H9 (cell line): Measurements from ENCODE around the gene TMTC1. TPM values are rescaled to one million over a fixed set of nuclear protein-coding genes. Genes with fewer than 3 reads are reported as not detected.

Experiments
- DNase-seq: peaks from one replicate; pipeline ENCODE4 v3.0.0-alpha.2; 2017
- H2AFZ ChIP-seq: one replicate; pipeline ENCODE4 v1.6.1; 2013; ENCODE audit warnings: mild to moderate bottlenecking, low read length, control low read depth, moderate library complexity
- H2AK5ac ChIP-seq: 2 replicates; pipeline ENCODE4 v1.6.1; 2013; ENCODE audit warnings: low read length, control low read depth, mixed read lengths; ENCODE audit not compliant: insufficient read length
- H2BK120ac ChIP-seq: one replicate; pipeline ENCODE4 v1.6.1; 2013; ENCODE audit warnings: low read depth, mild to moderate bottlenecking, low read length, control low read depth, inconsistent platforms; ENCODE audit not compliant: poor library complexity, severe bottlenecking
- H2BK12ac ChIP-seq: 2 replicates; pipeline ENCODE4 v1.6.1; 2013; ENCODE audit warnings: low read length, control low read depth, mixed read lengths, low read depth; ENCODE audit not compliant: insufficient read length
- H2BK15ac ChIP-seq: 2 replicates; pipeline ENCODE4 v1.6.1; 2013; ENCODE audit warnings: low read depth, low read length, control low read depth
- H2BK20ac ChIP-seq: one replicate; pipeline ENCODE4 v1.6.1; 2013; ENCODE audit warnings: low read depth, mild to moderate bottlenecking, low read length, control low read depth, inconsistent platforms; ENCODE audit not compliant: poor library complexity, severe bottlenecking
- H2BK5ac ChIP-seq: 2 replicates; pipeline ENCODE4 v1.6.1; 2013; ENCODE audit warnings: low read length, control low read depth, mixed read lengths; ENCODE audit not compliant: insufficient read length
- H3K14ac ChIP-seq: 2 replicates; pipeline ENCODE4 v1.6.1; 2013; ENCODE audit warnings: low read length, control low read depth; ENCODE audit not compliant: insufficient read depth
- H3K18ac ChIP-seq: 2 replicates; pipeline ENCODE4 v1.6.1; 2013; ENCODE audit warnings: low read depth, mild to moderate bottlenecking, mixed read lengths, low read length, control low read depth; ENCODE audit not compliant: insufficient read length
- H3K23ac ChIP-seq: 2 replicates; pipeline ENCODE4 v1.6.1; 2013; ENCODE audit warnings: low read length, control low read depth, mixed read lengths, low read depth; ENCODE audit not compliant: insufficient read length
- H3K23me2 ChIP-seq: 2 replicates; pipeline ENCODE4 v1.6.1; 2013; ENCODE audit warnings: low read depth, mild to moderate bottlenecking, mixed read lengths, low read length, control low read depth; ENCODE audit not compliant: insufficient read length, poor library complexity, severe bottlenecking
- H3K27ac ChIP-seq: 2 replicates; pipeline ENCODE4 v1.5.1; 2013; ENCODE audit warnings: low read length, control low read depth, mixed read lengths, low read depth; ENCODE audit not compliant: insufficient read length
- H3K27me3 ChIP-seq: 2 replicates; pipeline ENCODE4 v1.6.1; 2013; ENCODE audit warnings: low read length, control low read depth, inconsistent platforms; ENCODE audit not compliant: insufficient read depth
- H3K4ac ChIP-seq: 2 replicates; pipeline ENCODE4 v1.6.1; 2013; ENCODE audit warnings: low read depth, mild to moderate bottlenecking, control low read depth, inconsistent platforms, low read length, moderate library complexity
- H3K4me1 ChIP-seq: 2 replicates; pipeline ENCODE4 v1.6.1; 2013; ENCODE audit warnings: low read length, control low read depth, inconsistent platforms; ENCODE audit not compliant: insufficient read depth
- H3K4me2 ChIP-seq: 2 replicates; pipeline ENCODE4 v1.6.1; 2013; ENCODE audit warnings: low read length, control low read depth, mixed read lengths; ENCODE audit not compliant: insufficient read length, insufficient read depth
- H3K56ac ChIP-seq: 2 replicates; pipeline ENCODE4 v1.6.1; 2013; ENCODE audit warnings: low read depth, mild to moderate bottlenecking, mixed read lengths, low read length, control low read depth; ENCODE audit not compliant: insufficient read length
- H3K79me1 ChIP-seq: 2 replicates; pipeline ENCODE4 v1.6.1; 2013; ENCODE audit warnings: low read depth, mild to moderate bottlenecking, moderate library complexity, low read length, control low read depth, inconsistent platforms; ENCODE audit not compliant: insufficient read depth, poor library complexity, severe bottlenecking
- H3K79me2 ChIP-seq: 2 replicates; pipeline ENCODE4 v1.6.1; 2013; ENCODE audit warnings: low read length, control low read depth, inconsistent platforms; ENCODE audit not compliant: insufficient read depth
- H3K9ac ChIP-seq: 2 replicates; pipeline ENCODE4 v1.6.1; 2013; ENCODE audit warnings: low read length, control low read depth, mixed read lengths; ENCODE audit not compliant: insufficient read length; ENCODE audit errors: extremely low read depth
- H3K9me3 ChIP-seq: one replicate; pipeline ENCODE4 v1.6.1; 2013; ENCODE audit warnings: low read depth, low read length, inconsistent platforms; ENCODE audit not compliant: control insufficient read depth
- H3T11ph ChIP-seq: one replicate; pipeline ENCODE4 v1.6.1; 2013; ENCODE audit warnings: mild to moderate bottlenecking, low read length, control low read depth, inconsistent platforms
- H4K20me1 ChIP-seq: one replicate; pipeline ENCODE4 v1.6.1; 2013; ENCODE audit not compliant: control insufficient read depth, insufficient read length, insufficient read depth
- H4K5ac ChIP-seq: 2 replicates; pipeline ENCODE4 v1.6.1; 2013; ENCODE audit warnings: low read depth, mild to moderate bottlenecking, mixed read lengths, low read length, control low read depth; ENCODE audit not compliant: insufficient read length
- H4K8ac ChIP-seq: replicated peaks from 2 replicates; pipeline ENCODE4 v1.6.1; 2013; ENCODE audit warnings: low read length, control low read depth, mixed read lengths, low read depth; ENCODE audit not compliant: insufficient read length
- H4K91ac ChIP-seq: 2 replicates; pipeline ENCODE4 v1.6.1; 2013; ENCODE audit warnings: low read depth, mild to moderate bottlenecking, moderate library complexity, mixed read lengths, low read length, control low read depth; ENCODE audit not compliant: insufficient read length
- H3K27ac Mint-ChIP-seq, 3 experiments: 2 replicates in 2 of 3; 3 replicates in 1 of 3; pipeline ENCODE4 v1.8.0; 2020 to 2021; ENCODE audit warnings: mixed read lengths in 3 of 3, mild to moderate bottlenecking in 1 of 3, moderate library complexity in 1 of 3
- H3K27me3 Mint-ChIP-seq: 2 replicates; pipeline ENCODE4 v1.8.0; 2021; ENCODE audit warnings: low read depth, mild to moderate bottlenecking, moderate library complexity, mixed read lengths
- H3K36me3 Mint-ChIP-seq, 3 experiments: 2 replicates in 2 of 3; 3 replicates in 1 of 3; pipeline ENCODE4 v1.8.0; 2020 to 2021; ENCODE audit warnings: low read depth in 3 of 3, mixed read lengths in 3 of 3; ENCODE audit not compliant: insufficient read depth in 1 of 3
- H3K4me1 Mint-ChIP-seq, 2 experiments: 2 replicates each; pipeline ENCODE4 v1.8.0; 2020; ENCODE audit warnings: mixed read lengths in 2 of 2
- H3K4me3 Mint-ChIP-seq, 2 experiments: 2 replicates in 1 of 2; 3 replicates in 1 of 2; pipeline ENCODE4 v1.8.0; 2020 to 2021; ENCODE audit warnings: mild to moderate bottlenecking in 2 of 2, mixed read lengths in 2 of 2, moderate library complexity in 1 of 2
- H3K9me3 Mint-ChIP-seq, 2 experiments: 2 replicates in 1 of 2; 3 replicates in 1 of 2; pipeline ENCODE4 v1.8.0; 2020; ENCODE audit warnings: mild to moderate bottlenecking in 2 of 2, mixed read lengths in 2 of 2, moderate library complexity in 1 of 2
- WGBS: extraction: QIAGEN DNeasy Blood & Tissue Kit; methylation state at CpG from one replicate; pipeline ENCODE4 v1.1.7; 2013; ENCODE audit warnings: missing lambda C conversion rate, low lambda C conversion rate, mixed read lengths; ENCODE audit not compliant: insufficient read length; ENCODE audit errors: extremely low coverage; 5-methylcytosine and 5-hydroxymethylcytosine counted together
- total RNA-seq: library from RNA; stranded (reverse); gene quantifications from 2 replicates; pipeline ENCODE4 v1.2.1, GENCODE V29; 2021
- TF ChIP-seq, protein P1 (sequence below): fragments of 200-600 bp; sonication (generic); conservative IDR thresholded peaks from 3 replicates; pipeline ENCODE4 v1.8.0; 2021; ENCODE audit warnings: antibody characterized with exemption, mild to moderate bottlenecking

The TMTC1 gene
- total RNA-seq, 1 experiment from 2014 or later = 16.1 TPM

DNA sequence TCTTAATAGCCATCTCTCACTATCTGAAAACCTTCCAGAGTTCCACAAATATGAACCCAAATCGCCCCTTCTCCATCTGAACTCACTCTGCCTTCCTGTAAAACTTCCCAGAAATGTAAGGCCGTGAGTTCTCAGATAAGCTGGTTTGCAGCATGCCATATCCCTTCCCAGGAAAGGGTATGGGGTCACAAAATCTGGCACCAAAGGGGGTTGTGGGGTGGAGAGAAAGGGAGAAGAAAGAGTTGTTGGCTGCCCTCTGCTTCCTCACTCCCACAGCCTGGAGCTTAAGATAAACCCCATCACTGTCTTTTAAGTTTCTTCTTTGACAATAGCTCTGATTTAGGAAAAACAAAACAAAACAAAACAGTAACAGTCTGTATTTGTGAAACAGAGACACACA is 10.7 kb downstream of the TMTC1 start:
- Histone ChIP-seq H2BK20ac (no peak overlapping the region), H3K56ac (no peak overlapping the region), H3K23me2 (no peaks in the 10 kb centered on the region), H2AFZ (no peak overlapping the region), H3K27ac (no peak overlapping the region), H3K18ac (no peak overlapping the region), H2BK5ac (no peak overlapping the region), H2BK120ac (no peak overlapping the region), H3T11ph (no peak overlapping the region), H2AK5ac (no peak overlapping the region), H3K14ac (no peak overlapping the region), H3K4me1 (no peaks in the 10 kb centered on the region), H2BK12ac (no peak overlapping the region), H3K9me3 (peaks cover 12% of the 10 kb centered on the region), H4K5ac (no peak overlapping the region), H3K9ac (no peak overlapping the region), H3K23ac (no peak overlapping the region), H3K79me1 (peaks cover 11% of the 10 kb centered on the region), H3K79me2 (peaks cover 5% of the 10 kb centered on the region; the same call in 1 of the 2 replicates), H4K20me1 (no peaks in the 10 kb centered on the region), H4K8ac (no peak overlapping the region), H3K4ac (no peak overlapping the region), H3K27me3 (no peaks in the 10 kb centered on the region), H3K4me2 (no peak overlapping the region), H2BK15ac (no peak overlapping the region), H4K91ac (no peak overlapping the region)
- H3K9me3 Mint-ChIP-seq = peaks cover 24 to 27% of the 10 kb centered on the region in 2 experiments
- H3K27me3 Mint-ChIP-seq = no peaks in the 10 kb centered on the region
- no peak overlapping the region for H3K27ac Mint-ChIP-seq
- H3K4me3 Mint-ChIP-seq = no peak overlapping the region
- TF ChIP-seq, protein P1, sequence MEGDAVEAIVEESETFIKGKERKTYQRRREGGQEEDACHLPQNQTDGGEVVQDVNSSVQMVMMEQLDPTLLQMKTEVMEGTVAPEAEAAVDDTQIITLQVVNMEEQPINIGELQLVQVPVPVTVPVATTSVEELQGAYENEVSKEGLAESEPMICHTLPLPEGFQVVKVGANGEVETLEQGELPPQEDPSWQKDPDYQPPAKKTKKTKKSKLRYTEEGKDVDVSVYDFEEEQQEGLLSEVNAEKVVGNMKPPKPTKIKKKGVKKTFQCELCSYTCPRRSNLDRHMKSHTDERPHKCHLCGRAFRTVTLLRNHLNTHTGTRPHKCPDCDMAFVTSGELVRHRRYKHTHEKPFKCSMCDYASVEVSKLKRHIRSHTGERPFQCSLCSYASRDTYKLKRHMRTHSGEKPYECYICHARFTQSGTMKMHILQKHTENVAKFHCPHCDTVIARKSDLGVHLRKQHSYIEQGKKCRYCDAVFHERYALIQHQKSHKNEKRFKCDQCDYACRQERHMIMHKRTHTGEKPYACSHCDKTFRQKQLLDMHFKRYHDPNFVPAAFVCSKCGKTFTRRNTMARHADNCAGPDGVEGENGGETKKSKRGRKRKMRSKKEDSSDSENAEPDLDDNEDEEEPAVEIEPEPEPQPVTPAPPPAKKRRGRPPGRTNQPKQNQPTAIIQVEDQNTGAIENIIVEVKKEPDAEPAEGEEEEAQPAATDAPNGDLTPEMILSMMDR = no peak
- no CpG with 5 or more reads among the region's 2 CpGs for WGBS
- H3K36me3 Mint-ChIP-seq = peaks cover 22 to 39% (median 23%) of the 10 kb centered on the region in 3 experiments
- peaks cover 12 to 19% of the 10 kb centered on the region in 2 experiments for H3K4me1 Mint-ChIP-seq
- no peak for DNase-seq
